Omental fat pad (tissue), 4 donors: Measurements from ENCODE around the gene PLXNA2. TPM values are rescaled to one million over a fixed set of nuclear protein-coding genes. Genes with fewer than 3 reads are reported as not detected.

Experiments used
- ATAC-seq: fragments of 150-250 bp; one replicate; pipeline ENCODE4 v1.9.1; 2016; ENCODE audit warnings: mild to moderate bottlenecking, moderate library complexity; ENCODE audit not compliant: low FRiP score
- DNase-seq: peaks from one replicate; pipeline ENCODE4 v3.0.0-alpha.2; 2019; ENCODE audit warnings: low spot score
- CTCF ChIP-seq, 3 donors: fragments of 450-650 bp; IDR thresholded peaks; one replicate each; pipeline ENCODE4 v1.5.1; 2016 to 2017; ENCODE audit warnings: antibody characterized with exemption in 3 of 3, mild to moderate bottlenecking in 3 of 3, moderate library complexity in 2 of 3
- total RNA-seq, 4 donors: library from RNA; depleted of rRNA; stranded (reverse); fragments of >200 nt; gene quantifications; one replicate each; pipeline ENCODE4 v1.1.0, GENCODE V29; 2016

Gene PLXNA2
- total RNA-seq, 4 donors from 2014 or later: 21.7 to 67.9 (median 36.8) TPM

- no peak for DNase-seq
- no peak for ATAC-seq
- no peak for TF ChIP-seq CTCF (IDR thresholded peaks at IDR 0.05)
These were observed 85.3 kb downstream of the PLXNA2 start for GRCh38 chr1:208158640-208159554.

- DNase-seq: no peak
- ATAC-seq: no peak
These were observed 86.4 kb downstream of the PLXNA2 start for GRCh38 chr1:208157769-208158168.

GRCh38 chr1:208156741-208157140 is 87.4 kb downstream of the PLXNA2 start:
- no peak for DNase-seq
- ATAC-seq: no peak
- TF ChIP-seq CTCF (IDR thresholded peaks at IDR 0.05): no peak

More at GRCh38 chr1:208157769-208158168, 86.4 kb downstream of the PLXNA2 start:
- TF ChIP-seq CTCF (IDR thresholded peaks at IDR 0.05): no peak

DNA sequence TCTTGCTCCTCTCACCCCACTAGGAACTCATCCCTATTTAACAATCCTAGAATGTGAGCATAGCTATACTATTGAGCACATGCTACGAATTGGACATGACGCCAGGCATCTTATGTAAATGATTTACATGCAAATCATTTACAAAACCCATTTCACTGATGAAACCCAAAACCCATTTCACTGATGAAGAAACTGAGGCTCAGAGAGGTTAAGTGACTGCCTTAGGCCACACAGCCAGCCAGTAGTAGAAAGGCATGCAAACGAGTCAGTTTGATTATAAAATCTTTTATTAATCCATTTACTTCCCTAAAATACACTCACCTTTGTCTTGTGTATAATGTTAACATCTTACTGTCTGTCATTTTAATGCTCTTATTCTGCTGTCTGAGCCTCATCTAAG is 87.9 kb downstream of the PLXNA2 start:
- ATAC-seq: no peak
- no peak for DNase-seq
- no peak for TF ChIP-seq CTCF (IDR thresholded peaks at IDR 0.05)

DNA sequence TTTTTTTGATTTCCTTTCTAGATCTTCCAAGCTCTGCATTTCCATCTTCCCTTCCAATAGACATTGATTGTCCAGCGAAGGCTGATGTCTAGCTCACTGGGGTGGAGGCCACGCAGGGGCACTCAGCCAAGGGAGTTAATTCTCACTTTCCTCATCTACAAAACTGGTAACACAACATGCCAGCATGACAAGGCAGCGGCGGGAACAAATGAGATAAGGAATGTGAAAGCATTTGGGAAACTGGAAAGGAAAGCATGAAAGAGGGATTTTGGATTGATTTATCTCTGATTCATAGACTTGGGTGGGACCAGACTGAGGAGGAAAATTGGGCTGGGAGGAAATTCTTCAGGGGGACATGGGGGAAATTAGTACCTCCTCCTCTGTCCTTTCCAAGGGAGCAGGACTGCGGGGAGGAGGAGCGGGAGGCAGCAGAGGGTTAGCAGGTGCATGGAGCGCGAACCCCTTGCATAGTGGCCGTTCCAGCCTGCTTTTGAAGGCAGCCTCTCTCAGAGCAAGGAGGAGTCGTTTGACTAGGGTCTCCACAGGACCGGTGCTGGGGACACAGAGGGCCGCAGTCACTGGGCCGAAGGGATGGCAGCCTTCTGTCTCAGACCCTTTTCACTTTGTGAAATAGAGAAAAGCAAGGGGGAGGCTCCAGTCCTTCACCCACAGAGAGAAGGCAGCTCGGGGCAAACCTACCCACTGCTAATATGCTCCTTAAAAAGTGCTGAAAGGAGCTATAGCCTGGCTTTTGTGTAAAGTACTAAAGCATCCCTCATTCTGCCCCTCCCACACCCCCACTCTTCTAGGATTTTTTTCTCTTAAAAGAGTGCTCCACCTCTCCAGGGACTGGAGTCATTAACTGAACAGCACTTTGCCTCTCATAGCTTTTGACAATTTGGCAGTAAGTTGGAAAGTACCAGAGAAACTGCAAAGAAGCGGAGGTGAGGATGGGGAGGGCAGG is 89.2 kb downstream of the PLXNA2 start:
- TF ChIP-seq CTCF (IDR thresholded peaks at IDR 0.05): no peak
- DNase-seq (no peak), ATAC-seq (no peak)

DNA sequence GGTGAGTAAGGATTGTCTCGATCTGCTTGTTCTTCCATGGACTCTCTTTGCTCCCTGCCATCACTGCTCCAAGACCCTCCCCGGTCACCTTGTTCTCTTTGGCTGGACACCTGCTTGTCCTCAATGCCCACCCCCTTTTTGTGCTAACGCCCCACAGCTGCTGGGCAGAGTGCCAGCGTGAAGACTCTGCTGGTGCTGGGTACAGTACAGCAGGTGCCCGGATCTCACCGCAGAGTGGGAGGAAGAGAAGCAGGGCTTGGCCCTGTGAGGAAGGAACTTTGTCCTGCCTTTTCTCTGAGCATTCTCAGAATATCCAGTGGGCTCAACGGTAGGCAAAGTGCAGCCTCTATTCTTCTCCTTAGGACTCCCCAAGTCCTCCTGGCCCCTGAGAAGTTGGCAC is 90.1 kb downstream of the PLXNA2 start:
- no peak for TF ChIP-seq CTCF (IDR thresholded peaks at IDR 0.05)
- no peak for DNase-seq
- ATAC-seq: no peak
